GM18873 (cell line): ENCODE data around the gene IMPACT.

Experiments
- ATAC-seq: cut with Tn5 transposase; IDR thresholded peaks from one replicate; pipeline ENCODE4 v1.9.1; 2021; ENCODE audit warnings: mild to moderate bottlenecking, moderate library complexity, moderate number of reproducible peaks; ENCODE audit not compliant: unreplicated experiment, low FRiP score

IMPACT gene

GRCh38 chr18:24426398-24427294, at the start of gene IMPACT:
Gene IMPACT, plus strand, starts transcription at chr18:24426670. Its CDS starts 87 bp downstream, at chr18:24426757.
- peak; percentile 66 for ATAC-seq

GRCh38 chr18:24378598-24378997, 47.9 kb upstream of the IMPACT start:
- no peak for ATAC-seq

- ATAC-seq = no peak
Measured at GRCh38 chr18:24380163-24380747, 46.2 kb upstream of the IMPACT start.

- ATAC-seq = no peak
Measured at GRCh38 chr18:24381126-24381525, 45.3 kb upstream of the IMPACT start.

GRCh38 chr18:24386681-24387080, 39.8 kb upstream of the IMPACT start:
- no peak for ATAC-seq

- no peak for ATAC-seq
Measured at GRCh38 chr18:24388957-24389356, 37.5 kb upstream of the IMPACT start.

- ATAC-seq = no peak
Measured at GRCh38 chr18:24395049-24395795, 31.2 kb upstream of the IMPACT start.

- ATAC-seq = no peak
Measured at GRCh38 chr18:24396082-24396633, 30.3 kb upstream of the IMPACT start.

- ATAC-seq = no peak
Measured at GRCh38 chr18:24397131-24397693, 29.3 kb upstream of the IMPACT start.

- no peak for ATAC-seq
Measured at GRCh38 chr18:24397694-24398368, 28.6 kb upstream of the IMPACT start, which contains the start of gene OSBPL1A. Gene OSBPL1A, minus strand, starts transcription at chr18:24397824. Its CDS starts 20,291 bp downstream, at chr18:24377533.

- no peak for ATAC-seq
Measured at GRCh38 chr18:24398540-24398939, 27.9 kb upstream of the IMPACT start.

- no peak for ATAC-seq
Measured at GRCh38 chr18:24400587-24400986, 25.9 kb upstream of the IMPACT start.

GRCh38 chr18:24402209-24402785, 24.2 kb upstream of the IMPACT start:
- no peak for ATAC-seq

- ATAC-seq = no peak
Measured at GRCh38 chr18:24403076-24403475, 23.4 kb upstream of the IMPACT start.

- ATAC-seq = no peak
Measured at GRCh38 chr18:24404591-24404990, 21.9 kb upstream of the IMPACT start.

- no peak for ATAC-seq
Measured at GRCh38 chr18:24408496-24408895, 18.0 kb upstream of the IMPACT start.

- no peak for ATAC-seq
Measured at GRCh38 chr18:24413148-24413547, 13.3 kb upstream of the IMPACT start.

- no peak for ATAC-seq
Measured at GRCh38 chr18:24414349-24415003, 12.0 kb upstream of the IMPACT start.

GRCh38 chr18:24417480-24417879, 9.0 kb upstream of the IMPACT start:
- ATAC-seq = no peak
